Progenitor cell of endocrine pancreas (in vitro differentiated cells): ENCODE results near the gene RPTOR. TPM values are rescaled to one million over a fixed set of nuclear protein-coding genes. Genes with fewer than 3 reads are reported as not detected.

Source experiments
- DNase-seq: peaks from one replicate; pipeline ENCODE4 v3.0.0; 2021; ENCODE audit warnings: low spot score; ENCODE audit not compliant: unreplicated experiment
- H3K27ac Mint-ChIP-seq: 2 replicates; pipeline ENCODE4 v1.8.0; 2021; ENCODE audit warnings: mild to moderate bottlenecking, moderate library complexity, mixed read lengths
- H3K27me3 Mint-ChIP-seq: 2 replicates; pipeline ENCODE4 v1.8.0; 2021; ENCODE audit warnings: mixed read lengths
- H3K36me3 Mint-ChIP-seq: 2 replicates; pipeline ENCODE4 v1.8.0; 2022; ENCODE audit warnings: mixed read lengths; ENCODE audit not compliant: insufficient read depth
- H3K4me1 Mint-ChIP-seq: 2 replicates; pipeline ENCODE4 v1.8.0; 2021; ENCODE audit warnings: low read depth, mixed read lengths
- H3K4me3 Mint-ChIP-seq: 2 replicates; pipeline ENCODE4 v1.8.0; 2021; ENCODE audit warnings: low read depth, mild to moderate bottlenecking, moderate library complexity, mixed read lengths
- H3K9me3 Mint-ChIP-seq: 2 replicates; pipeline ENCODE4 v1.8.0; 2021; ENCODE audit warnings: low read depth, mixed read lengths
- total RNA-seq: library from RNA; stranded (reverse); gene quantifications from 2 replicates; pipeline ENCODE4 v1.2.1, GENCODE V29; 2021
- TF ChIP-seq, protein P1 (sequence below): fragments of 200-600 bp; sonication (generic); IDR thresholded peaks from one replicate; pipeline ENCODE4 v1.5.0; 2021; ENCODE audit warnings: antibody characterized with exemption, mild to moderate bottlenecking; ENCODE audit not compliant: unreplicated experiment

The RPTOR gene
- total RNA-seq, 1 donor from 2014 or later = 40.0 TPM

DNA sequence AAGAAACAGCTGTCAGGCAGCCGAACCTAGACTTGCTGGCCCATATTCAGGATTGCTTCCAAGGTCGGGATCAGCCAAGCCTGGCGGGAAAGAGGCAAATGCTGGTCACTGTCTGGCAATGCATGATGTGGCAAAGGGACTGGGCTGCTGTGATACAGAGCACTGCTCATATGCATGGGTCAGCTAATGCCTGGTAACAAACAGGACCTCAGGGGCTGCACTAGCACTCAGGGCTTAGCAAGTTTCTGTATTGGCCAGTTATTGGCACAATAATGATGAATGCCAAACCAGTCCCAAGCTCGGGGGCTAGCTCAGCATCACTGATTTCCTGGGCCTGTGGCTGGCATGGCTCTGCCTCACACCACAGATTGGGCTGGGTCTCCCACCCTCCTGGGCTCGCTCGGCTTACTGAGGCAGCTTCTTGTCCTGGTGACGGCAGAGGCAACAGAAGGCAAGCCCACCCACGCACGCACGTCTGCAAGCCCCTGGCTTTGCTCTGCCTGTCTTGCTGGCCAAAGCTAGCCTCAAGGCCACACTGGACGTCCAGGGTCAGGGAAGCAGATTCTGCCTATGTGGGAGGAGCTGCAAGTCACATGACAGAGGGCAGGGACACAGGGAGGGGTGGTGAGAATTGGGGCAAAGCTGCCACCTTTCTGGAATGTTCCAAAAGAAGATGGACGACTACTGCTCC lies 21.4 kb upstream of the RPTOR start:
- Mint-ChIP-seq H3K27ac (no peak overlapping the region), H3K36me3 (no peaks in the 10 kb centered on the region), H3K4me1 (peaks cover 2% of the 10 kb centered on the region), H3K4me3 (no peak overlapping the region), H3K9me3 (no peaks in the 10 kb centered on the region), H3K27me3 (peaks cover 24% of the 10 kb centered on the region)
- TF ChIP-seq, protein P1, sequence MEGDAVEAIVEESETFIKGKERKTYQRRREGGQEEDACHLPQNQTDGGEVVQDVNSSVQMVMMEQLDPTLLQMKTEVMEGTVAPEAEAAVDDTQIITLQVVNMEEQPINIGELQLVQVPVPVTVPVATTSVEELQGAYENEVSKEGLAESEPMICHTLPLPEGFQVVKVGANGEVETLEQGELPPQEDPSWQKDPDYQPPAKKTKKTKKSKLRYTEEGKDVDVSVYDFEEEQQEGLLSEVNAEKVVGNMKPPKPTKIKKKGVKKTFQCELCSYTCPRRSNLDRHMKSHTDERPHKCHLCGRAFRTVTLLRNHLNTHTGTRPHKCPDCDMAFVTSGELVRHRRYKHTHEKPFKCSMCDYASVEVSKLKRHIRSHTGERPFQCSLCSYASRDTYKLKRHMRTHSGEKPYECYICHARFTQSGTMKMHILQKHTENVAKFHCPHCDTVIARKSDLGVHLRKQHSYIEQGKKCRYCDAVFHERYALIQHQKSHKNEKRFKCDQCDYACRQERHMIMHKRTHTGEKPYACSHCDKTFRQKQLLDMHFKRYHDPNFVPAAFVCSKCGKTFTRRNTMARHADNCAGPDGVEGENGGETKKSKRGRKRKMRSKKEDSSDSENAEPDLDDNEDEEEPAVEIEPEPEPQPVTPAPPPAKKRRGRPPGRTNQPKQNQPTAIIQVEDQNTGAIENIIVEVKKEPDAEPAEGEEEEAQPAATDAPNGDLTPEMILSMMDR = no peak
- DNase-seq = no peak

DNA sequence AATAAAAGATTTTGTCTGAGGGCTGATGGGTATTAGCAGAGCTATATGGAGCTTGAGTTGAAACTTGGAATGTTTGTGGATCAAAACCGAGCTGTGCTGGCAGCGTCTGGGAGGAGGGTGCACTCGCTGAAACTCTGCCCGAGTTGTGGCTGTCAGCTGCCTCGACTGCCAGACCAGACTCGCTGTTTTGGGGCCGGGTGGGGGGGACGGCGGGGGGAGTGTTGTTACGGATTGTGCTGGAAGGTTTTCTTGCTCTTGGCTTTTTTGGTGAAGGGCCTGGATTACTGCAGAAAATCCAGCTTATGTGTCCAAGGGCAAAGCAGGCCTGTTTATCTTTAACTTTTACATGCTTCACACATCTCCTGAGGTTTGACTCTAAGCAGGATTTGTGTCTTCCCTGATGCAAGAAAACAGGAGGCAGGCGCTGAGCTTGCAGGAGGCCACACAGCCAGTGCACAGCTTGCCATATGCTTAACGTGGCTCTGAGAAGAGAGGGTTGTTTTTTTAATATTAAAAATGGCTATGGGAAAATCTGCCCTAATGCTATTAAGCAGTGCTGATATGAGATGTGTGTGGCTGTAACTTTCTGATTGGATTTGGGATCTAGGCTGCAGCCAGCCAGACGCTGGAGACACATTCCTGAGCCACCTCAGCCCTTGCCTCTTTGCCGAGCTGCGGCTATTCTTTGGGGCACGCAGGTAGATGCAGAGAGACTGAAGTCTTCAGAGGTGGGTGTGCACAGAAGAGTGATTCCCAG lies 20.5 kb upstream of the RPTOR start:
- peaks cover 2% of the 10 kb centered on the region for H3K4me1 Mint-ChIP-seq
- H3K4me3 Mint-ChIP-seq = no peak overlapping the region
- DNase-seq = no peak
- H3K27me3 Mint-ChIP-seq = peaks cover 28% of the 10 kb centered on the region
- TF ChIP-seq, protein P1 = no peak
- no peak overlapping the region for H3K27ac Mint-ChIP-seq
- H3K9me3 Mint-ChIP-seq = no peaks in the 10 kb centered on the region
- no peaks in the 10 kb centered on the region for H3K36me3 Mint-ChIP-seq

- H3K9me3 Mint-ChIP-seq = no peaks in the 10 kb centered on the region
- DNase-seq = no peak
- TF ChIP-seq, protein P1 = no peak
- no peaks in the 10 kb centered on the region for H3K36me3 Mint-ChIP-seq
- H3K4me1 Mint-ChIP-seq = peaks cover 2% of the 10 kb centered on the region
- H3K27ac Mint-ChIP-seq = no peak overlapping the region
- peaks cover 19% of the 10 kb centered on the region for H3K27me3 Mint-ChIP-seq
- H3K4me3 Mint-ChIP-seq = no peak overlapping the region
Measured at GRCh38 chr17:80526116-80526910, 18.3 kb upstream of the RPTOR start.

DNA sequence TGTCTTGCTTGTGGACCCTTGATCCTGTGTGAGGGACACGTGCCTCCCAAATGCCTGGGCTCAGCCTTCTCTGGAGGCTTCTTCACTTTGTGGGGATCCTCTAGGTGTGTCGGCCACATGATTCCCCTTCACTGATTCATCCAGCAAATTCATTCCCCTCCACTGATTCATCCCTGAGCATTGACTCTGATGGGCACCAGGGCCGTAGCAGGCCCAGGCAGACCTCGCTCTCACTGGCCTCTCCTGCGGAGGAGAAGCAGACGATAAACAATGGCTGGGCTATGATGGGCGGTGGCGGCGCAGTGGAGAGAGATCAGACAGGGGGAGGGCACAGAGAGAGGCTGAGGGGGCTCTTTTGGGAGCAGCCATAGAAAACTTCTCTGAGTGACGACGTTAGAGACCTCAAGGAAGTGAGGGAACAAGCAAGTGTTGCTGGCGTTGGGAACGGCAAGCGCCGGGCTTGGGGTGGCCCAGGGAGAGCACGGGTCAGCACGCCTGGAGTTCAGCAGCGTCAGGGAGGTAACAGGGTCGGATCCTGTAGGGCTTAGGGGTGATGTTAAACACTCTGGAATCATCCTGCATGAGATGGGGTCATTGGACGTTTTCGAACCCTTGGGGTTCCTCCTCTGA lies 17.5 kb upstream of the RPTOR start:
- Mint-ChIP-seq H3K27me3 (peaks cover 19% of the 10 kb centered on the region), H3K4me1 (peaks cover 2% of the 10 kb centered on the region), H3K9me3 (no peaks in the 10 kb centered on the region), H3K36me3 (no peaks in the 10 kb centered on the region), H3K4me3 (no peak overlapping the region), H3K27ac (no peak overlapping the region)
- TF ChIP-seq, protein P1 = no peak
- DNase-seq = no peak

- Mint-ChIP-seq H3K9me3 (no peaks in the 10 kb centered on the region), H3K36me3 (no peaks in the 10 kb centered on the region), H3K27me3 (peaks cover 19% of the 10 kb centered on the region), H3K27ac (no peak overlapping the region), H3K4me3 (no peak overlapping the region), H3K4me1 (peaks cover 2% of the 10 kb centered on the region)
- DNase-seq = no peak
- TF ChIP-seq, protein P1 = no peak
Measured at GRCh38 chr17:80528536-80528935, 16.1 kb upstream of the RPTOR start.
